GM19099 (cell line): ENCODE results near the gene NDUFS2.

Source experiments
- POLR2A ChIP-seq: IDR thresholded peaks from 3 replicates; pipeline ENCODE4 v1.6.1; 2011; ENCODE audit warnings: low read depth; ENCODE audit not compliant: insufficient read length; ENCODE audit errors: extremely low read depth

NDUFS2 gene

DNA sequence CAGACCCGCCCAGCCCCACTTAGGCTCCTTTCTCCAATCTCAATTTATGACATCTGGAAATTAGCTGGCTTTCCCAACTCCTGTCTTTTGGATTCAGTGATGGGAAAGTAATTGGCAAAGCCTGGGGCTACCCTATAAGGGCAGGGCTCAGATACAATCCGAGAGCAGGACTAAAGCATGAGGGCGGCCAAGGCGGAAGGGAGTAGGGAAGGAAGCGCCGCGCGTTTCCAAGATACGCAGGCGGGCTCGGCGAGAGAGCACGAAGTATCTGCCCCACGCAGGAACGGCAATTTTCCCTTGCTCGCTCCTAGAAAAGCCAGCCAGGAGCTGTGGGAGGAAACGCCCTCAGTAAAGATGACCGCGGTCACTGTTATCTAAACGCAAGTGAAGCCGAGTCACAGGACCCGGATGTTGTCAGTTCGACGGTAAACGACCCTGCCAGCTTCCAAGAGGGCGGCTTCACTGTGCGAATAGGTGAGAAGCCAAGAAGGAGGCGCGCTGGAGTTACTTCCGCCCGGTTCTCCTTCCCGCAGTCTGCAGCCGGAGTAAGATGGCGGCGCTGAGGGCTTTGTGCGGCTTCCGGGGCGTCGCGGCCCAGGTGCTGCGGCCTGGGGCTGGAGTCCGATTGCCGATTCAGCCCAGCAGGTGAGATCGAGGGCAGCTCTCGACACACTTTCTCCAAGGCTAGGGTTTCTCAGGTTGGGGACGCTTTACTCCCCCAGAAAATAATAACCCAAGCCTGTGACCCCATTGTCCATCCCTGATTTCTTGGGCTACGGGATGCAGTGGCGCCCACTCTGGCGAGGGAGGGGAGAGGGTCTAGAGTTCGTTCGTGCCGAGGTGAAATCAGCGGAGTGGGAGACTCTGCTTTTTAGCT, at the start of gene NDUFS2:
TSS of gene NDUFS2 (plus strand) at position 532 of the 877 bp plus-strand sequence. CDS start at position 551, 19 bp downstream.
- TF ChIP-seq POLR2A = peak; percentile 93

GRCh38 chr1:161153176-161153575, 49.0 kb upstream of the NDUFS2 start:
- TF ChIP-seq POLR2A = no peak

DNA sequence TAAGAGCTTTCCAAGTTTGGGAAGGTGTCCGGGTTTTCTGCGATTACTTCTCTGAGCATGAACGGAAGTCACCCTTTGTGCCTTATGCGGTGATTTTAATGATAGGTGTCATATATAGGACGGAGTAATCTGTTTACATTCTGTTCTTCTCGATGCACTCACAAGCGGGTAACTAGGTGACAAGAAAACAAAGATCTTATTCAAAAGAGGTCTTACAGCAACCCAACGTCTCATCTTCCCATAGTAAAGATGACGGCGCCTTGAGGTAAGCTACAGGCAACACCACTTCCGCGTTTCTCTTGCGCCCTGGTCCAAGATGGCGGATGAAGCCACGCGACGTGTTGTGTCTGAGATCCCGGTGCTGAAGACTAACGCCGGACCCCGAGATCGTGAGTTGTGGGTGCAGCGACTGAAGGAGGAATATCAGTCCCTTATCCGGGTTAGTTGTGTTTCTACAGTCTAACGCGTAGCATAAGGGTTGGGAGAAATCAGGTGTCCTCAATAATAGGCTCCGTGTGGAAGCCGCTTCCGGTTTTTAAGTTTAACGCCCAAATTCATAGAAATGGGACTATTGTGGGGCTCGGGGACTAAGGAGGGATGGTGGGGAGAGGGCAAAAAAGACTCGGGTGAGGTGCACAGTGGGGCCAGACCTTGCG, 48.4 kb upstream of the NDUFS2 start, which contains the start of gene UFC1:
TSS of gene UFC1 (plus strand) at position 297 of the 656 bp plus-strand sequence. CDS start at position 317, 20 bp downstream.
- TF ChIP-seq POLR2A = peak; percentile 88

- no peak for TF ChIP-seq POLR2A
These were observed 44.3 kb upstream of the NDUFS2 start for GRCh38 chr1:161157867-161158266.

- no peak for TF ChIP-seq POLR2A
These were observed 43.7 kb upstream of the NDUFS2 start for GRCh38 chr1:161158316-161159010.

DNA sequence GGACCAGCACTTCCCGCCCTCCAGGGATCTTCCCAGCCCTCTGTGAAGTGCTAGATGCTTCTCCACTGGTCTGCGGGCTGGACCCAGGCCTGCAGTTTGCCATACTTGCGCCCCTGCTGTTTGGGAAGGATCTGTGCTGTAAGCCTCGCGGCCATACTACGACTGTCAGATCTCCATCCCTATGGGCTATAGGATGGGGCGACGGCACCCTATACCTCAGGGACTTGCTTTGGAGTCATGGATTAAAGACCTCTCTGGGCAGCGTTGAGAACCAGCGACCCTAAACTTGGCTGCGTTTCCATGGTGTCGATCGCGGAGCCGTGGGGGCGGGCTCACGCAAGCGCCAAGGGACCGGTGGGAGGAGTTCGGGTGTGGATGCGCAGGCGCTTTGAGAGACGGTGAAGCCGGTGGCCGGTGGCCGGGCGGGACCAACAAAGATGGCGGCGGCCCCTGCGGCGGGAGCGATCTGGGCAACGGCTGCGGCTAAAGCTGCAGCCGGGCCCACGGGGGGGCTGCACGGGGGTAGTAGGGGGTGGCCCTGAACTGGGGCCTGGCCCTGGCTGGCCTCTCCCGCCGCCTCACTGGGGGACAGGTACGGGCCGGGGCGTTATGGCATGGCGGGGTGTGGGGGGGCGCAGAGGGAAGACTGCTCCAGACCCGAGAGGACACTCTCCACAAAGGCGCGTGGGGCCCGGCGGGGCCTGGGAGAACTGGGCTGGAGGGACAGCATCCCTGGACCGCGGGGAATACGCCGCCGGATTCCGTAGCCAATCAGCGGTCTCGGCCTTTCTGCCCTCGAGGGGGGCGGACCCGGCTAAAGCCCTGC, 42.9 kb upstream of the NDUFS2 start, which contains the start of gene USP21:
TSS of gene USP21 (plus strand) at position 414 of the 826 bp plus-strand sequence. CDS start 1,141 bp downstream, outside the sequence.
- peak; percentile 66 for TF ChIP-seq POLR2A

DNA sequence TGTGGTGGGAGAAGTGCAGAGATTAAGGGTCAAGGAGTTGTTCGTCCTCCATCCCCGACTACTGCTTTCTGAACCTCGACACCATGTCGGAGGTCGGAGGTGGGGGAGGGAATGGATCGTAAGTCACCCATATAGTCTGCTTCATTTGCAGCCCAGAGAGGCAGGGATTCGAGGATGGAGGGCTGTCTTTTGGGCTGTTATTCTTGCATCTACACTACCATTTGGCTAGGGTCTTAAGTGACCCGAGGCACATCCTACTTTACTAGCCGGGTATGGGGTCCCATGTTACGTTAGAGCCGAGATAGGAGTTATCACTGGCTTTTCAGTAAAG, 42.3 kb upstream of the NDUFS2 start:
- TF ChIP-seq POLR2A = no peak

DNA sequence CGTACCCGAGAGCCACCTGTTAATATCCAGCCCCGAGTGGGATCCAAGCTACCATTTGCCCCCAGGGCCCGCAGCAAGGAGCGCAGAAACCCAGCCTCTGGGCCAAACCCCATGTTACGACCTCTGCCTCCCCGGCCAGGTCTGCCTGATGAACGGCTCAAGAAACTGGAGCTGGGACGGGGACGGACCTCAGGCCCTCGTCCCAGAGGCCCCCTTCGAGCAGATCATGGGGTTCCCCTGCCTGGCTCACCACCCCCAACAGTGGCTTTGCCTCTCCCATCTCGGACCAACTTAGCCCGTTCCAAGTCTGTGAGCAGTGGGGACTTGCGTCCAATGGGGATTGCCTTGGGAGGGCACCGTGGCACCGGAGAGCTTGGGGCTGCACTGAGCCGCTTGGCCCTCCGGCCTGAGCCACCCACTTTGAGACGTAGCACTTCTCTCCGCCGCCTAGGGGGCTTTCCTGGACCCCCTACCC, 41.5 kb upstream of the NDUFS2 start:
- no peak for TF ChIP-seq POLR2A

DNA sequence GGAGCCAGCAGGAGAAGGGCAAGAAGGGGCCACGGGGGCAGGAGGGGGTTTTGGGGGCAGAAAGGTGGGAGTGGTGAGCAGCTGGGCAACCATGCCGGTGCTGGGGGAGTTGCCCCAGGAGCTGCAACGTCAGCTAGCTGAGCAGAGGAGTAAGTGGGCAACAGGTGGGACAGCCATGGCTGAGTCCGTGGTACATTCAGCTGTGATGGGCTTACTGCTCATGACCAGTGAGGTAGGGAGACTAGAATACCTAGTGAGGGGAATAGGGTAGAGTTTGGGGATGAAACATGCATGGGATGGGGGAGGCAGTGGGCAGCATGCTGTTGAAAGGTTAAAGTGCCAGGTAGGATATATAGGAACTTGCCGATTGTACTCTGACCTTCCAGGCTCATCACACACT, 40.5 kb upstream of the NDUFS2 start:
- no peak for TF ChIP-seq POLR2A

GRCh38 chr1:161162052-161162451, 40.1 kb upstream of the NDUFS2 start:
- TF ChIP-seq POLR2A = no peak

DNA sequence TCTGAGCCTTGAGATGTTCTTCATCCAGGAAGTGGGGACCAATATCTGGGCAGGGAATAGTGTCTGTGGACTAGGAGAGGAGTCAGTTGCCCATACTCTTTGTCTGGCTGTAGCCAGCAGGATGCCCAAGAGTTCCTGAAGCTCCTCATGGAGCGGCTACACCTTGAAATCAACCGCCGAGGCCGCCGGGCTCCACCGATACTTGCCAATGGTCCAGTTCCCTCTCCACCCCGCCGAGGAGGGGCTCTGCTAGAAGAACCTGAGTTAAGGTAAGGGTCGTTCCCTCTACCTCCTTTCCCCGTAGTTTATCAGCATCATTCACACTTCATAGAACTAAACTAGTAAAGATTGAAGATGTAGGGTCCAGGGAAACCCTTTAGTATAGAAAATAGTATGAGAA, 39.4 kb upstream of the NDUFS2 start:
- no peak for TF ChIP-seq POLR2A

DNA sequence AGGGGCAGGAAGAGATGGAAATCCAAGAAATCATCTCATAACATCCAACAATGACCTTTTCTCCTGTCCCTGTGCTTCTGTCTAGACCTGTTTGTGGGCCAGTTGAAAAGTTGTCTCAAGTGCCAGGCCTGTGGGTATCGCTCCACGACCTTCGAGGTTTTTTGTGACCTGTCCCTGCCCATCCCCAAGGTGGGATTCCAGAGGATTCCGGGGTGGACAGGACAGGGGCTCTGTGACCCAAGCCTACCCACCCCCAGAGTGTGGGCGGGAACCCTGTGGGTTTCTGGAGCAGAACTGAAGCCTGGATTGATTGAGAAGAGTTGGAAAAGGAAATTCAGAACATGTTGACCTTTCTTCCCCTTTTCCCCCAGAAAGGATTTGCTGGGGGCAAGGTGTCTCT, 38.4 kb upstream of the NDUFS2 start:
- TF ChIP-seq POLR2A = no peak

GRCh38 chr1:161164901-161165610, 37.1 kb upstream of the NDUFS2 start:
- no peak for TF ChIP-seq POLR2A
